Bone marrow (tissue), 2 donors: Measurements from ENCODE around the gene PYY.

Experiments
- DNase-seq, 2 donors: peaks; one replicate each; lab custom pipeline; 2025; lab: John Stamatoyannopoulos, UW

Gene PYY

GRCh38 chr17:43915559-43915958 is 38.2 kb downstream of the PYY start:
- DNase-seq, result no peak

- DNase-seq, result no peak
Observed at GRCh38 chr17:43914451-43914850, 39.3 kb downstream of the PYY start.

GRCh38 chr17:43913584-43913983 is 40.2 kb downstream of the PYY start:
- DNase-seq, result no peak

- no peak for DNase-seq
Observed at GRCh38 chr17:43912635-43913304, 41.0 kb downstream of the PYY start.

GRCh38 chr17:43911904-43912303 is 41.8 kb downstream of the PYY start:
- DNase-seq, result no peak

- DNase-seq, result no peak
Observed at GRCh38 chr17:43909537-43910231, 44.1 kb downstream of the PYY start.

GRCh38 chr17:43907998-43908721 is 45.6 kb downstream of the PYY start:
- DNase-seq, result no peak

- DNase-seq, result no peak
Observed at GRCh38 chr17:43907425-43907981, 46.2 kb downstream of the PYY start, which contains the start of gene MPP2. Gene MPP2, minus strand, starts transcription at chr17:43907536. Its CDS starts 3,076 bp downstream, at chr17:43904460.

GRCh38 chr17:43906951-43907424 is 46.8 kb downstream of the PYY start:
- DNase-seq, result no peak

- no peak for DNase-seq
Observed at GRCh38 chr17:43905985-43906852, 47.5 kb downstream of the PYY start.

GRCh38 chr17:43905400-43905984 is 48.2 kb downstream of the PYY start:
- DNase-seq, result no peak
